Coronary artery (tissue), 2 donors: ENCODE data around the gene TMEM176A.
A peak's percentile ranks its signal among the peaks of the same experiment; 100 is the strongest.

Source experiments
- DNase-seq: peaks from one replicate; pipeline ENCODE4 v3.0.0-alpha.2; 2017; ENCODE audit warnings: low spot score
- H3K27ac ChIP-seq, 2 donors: fragments of 200-600 bp; sonication (generic); one replicate each; pipeline ENCODE4 v1.5.1; 2016 to 2019
- H3K4me3 ChIP-seq: fragments of 200-600 bp; sonication (generic); 2 replicates; pipeline ENCODE4 v1.5.1; 2016; ENCODE audit warnings: mild to moderate bottlenecking, moderate library complexity
- TF ChIP-seq, protein P1 (sequence below): fragments of 200-600 bp; sonication (generic); IDR thresholded peaks from one replicate; pipeline ENCODE4 v1.5.1; 2019; ENCODE audit warnings: antibody characterized with exemption

TMEM176A gene

DNA sequence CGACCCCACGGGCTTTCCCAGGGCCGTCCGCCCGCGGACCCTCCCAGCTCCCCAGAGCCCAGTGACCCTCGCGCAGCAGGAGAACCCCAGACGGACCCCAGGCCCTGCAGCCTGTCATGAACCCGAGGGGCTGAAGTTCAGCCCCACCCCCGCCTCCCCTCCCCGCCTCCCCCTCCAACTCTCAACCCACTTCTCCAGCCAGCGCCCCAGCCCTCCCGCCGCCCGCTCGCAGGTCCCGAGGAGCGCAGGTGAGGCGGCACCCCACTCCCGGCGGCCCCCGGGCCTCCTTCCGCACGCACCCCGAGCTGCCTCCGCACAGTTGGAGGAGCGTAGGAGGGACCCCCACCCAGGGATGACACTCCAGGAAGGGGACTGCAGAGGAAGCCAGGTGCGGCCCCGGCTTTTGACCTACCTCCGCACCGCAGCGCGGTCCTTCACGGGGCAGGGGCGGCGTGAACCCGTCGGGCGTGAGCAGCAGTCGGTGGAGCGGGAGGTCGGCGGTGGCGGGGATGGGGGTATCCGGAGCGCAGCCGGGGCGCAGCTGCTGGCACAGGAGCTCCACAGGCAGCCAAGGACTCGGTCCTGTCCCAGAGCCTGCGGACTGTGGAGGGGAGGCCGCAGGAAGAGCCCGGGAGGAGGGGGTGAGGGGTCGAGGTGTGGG, at the start of gene TMEM176A:
Gene TMEM176A (plus strand): TSS at position 189 of the 661 bp plus-strand sequence. CDS start 782 bp downstream, outside the sequence.
- Histone ChIP-seq H3K4me3 (peak within 1 kb of the TSS; percentile 73), H3K27ac (peak within 1 kb of the TSS in 1 of 2 donors; percentile 79)
- DNase-seq, result peak; percentile 68
- TF ChIP-seq, protein P1, sequence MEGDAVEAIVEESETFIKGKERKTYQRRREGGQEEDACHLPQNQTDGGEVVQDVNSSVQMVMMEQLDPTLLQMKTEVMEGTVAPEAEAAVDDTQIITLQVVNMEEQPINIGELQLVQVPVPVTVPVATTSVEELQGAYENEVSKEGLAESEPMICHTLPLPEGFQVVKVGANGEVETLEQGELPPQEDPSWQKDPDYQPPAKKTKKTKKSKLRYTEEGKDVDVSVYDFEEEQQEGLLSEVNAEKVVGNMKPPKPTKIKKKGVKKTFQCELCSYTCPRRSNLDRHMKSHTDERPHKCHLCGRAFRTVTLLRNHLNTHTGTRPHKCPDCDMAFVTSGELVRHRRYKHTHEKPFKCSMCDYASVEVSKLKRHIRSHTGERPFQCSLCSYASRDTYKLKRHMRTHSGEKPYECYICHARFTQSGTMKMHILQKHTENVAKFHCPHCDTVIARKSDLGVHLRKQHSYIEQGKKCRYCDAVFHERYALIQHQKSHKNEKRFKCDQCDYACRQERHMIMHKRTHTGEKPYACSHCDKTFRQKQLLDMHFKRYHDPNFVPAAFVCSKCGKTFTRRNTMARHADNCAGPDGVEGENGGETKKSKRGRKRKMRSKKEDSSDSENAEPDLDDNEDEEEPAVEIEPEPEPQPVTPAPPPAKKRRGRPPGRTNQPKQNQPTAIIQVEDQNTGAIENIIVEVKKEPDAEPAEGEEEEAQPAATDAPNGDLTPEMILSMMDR, result no peak

DNA sequence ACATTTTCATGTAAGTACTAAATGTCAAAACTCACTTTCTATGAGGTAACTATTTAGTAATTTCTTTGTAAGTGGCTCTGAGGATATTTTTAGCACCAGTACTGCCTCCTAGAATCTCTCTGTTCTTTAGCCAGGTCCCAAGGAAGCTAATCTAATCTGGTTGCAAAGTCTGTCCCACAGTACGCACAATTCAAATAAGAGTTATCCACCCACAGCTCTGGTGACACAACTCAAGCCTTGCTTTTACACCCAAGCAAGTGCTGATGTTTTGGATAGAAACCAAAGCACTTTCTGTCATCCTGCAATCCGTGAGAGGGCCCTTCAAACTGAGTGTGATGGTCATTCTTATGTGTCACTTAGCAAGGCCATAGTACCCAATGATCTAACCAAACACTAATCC, 48.9 kb upstream of the TMEM176A start:
- DNase-seq, result no peak
- TF ChIP-seq, protein P1, result no peak
- Histone ChIP-seq H3K4me3 (no peak overlapping the region), H3K27ac (no peak overlapping the region)

- H3K4me3 ChIP-seq, result no peak overlapping the region
- DNase-seq, result no peak
- TF ChIP-seq, protein P1, result no peak
- H3K27ac ChIP-seq, result no peak overlapping the region
Measured at GRCh38 chr7:150753239-150753638, 47.3 kb upstream of the TMEM176A start.

- H3K27ac ChIP-seq, result no peak overlapping the region
- H3K4me3 ChIP-seq, result no peak overlapping the region
- DNase-seq, result no peak
- TF ChIP-seq, protein P1, result no peak
Measured at GRCh38 chr7:150753826-150754603, 46.6 kb upstream of the TMEM176A start.

GRCh38 chr7:150754951-150755350, 45.6 kb upstream of the TMEM176A start:
- DNase-seq, result no peak
- TF ChIP-seq, protein P1, result no peak
- Histone ChIP-seq H3K4me3 (no peak overlapping the region), H3K27ac (no peak overlapping the region)

DNA sequence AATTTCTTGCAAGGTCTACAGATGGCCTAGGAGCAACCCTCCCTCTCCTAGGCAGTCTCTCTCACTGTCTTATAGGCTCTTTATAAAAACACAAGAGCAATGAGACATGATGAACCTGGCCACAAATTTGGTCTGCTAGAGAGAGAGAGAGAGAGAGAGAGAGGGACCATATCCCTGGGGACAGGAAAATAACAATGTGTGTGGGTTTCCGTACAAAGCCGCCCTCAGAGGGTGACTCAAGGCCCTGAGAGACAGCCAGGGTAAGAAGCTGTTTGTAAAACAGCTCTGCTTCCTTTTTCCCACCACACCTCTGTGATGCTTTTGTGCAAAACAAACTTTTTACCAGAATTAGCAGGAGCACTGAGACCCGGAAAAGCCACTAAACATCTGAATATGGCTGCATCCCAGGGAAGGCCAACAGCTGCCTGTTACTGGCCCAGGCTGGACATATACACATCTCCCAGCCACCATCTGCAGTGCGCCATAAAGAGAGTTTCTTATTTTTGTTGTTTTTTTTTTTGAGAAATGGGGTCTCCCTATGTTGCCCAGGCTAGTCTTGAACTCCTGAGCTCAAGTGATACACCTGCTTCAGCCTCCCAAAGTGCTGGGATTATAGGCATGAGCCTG, 45.0 kb upstream of the TMEM176A start:
- peak overlapping the region in 1 of 2 donors; percentile 42 for H3K27ac ChIP-seq
- H3K4me3 ChIP-seq, result no peak overlapping the region
- DNase-seq, result no peak
- TF ChIP-seq, protein P1, result no peak
